C4-2B (cell line): ENCODE results near the gene LRRC4.

Experiments used
- ZFX ChIP-seq: fragments of 450-650 bp; IDR thresholded peaks from 2 replicates; pipeline ENCODE4 v1.6.1; 2017
- TF ChIP-seq, protein P1 (sequence below): fragments of 450-650 bp; conservative IDR thresholded peaks from 2 replicates; pipeline ENCODE4 v1.5.1; 2017; ENCODE audit warnings: mild to moderate bottlenecking

- TF ChIP-seq, protein P1, sequence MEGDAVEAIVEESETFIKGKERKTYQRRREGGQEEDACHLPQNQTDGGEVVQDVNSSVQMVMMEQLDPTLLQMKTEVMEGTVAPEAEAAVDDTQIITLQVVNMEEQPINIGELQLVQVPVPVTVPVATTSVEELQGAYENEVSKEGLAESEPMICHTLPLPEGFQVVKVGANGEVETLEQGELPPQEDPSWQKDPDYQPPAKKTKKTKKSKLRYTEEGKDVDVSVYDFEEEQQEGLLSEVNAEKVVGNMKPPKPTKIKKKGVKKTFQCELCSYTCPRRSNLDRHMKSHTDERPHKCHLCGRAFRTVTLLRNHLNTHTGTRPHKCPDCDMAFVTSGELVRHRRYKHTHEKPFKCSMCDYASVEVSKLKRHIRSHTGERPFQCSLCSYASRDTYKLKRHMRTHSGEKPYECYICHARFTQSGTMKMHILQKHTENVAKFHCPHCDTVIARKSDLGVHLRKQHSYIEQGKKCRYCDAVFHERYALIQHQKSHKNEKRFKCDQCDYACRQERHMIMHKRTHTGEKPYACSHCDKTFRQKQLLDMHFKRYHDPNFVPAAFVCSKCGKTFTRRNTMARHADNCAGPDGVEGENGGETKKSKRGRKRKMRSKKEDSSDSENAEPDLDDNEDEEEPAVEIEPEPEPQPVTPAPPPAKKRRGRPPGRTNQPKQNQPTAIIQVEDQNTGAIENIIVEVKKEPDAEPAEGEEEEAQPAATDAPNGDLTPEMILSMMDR, result no peak
- TF ChIP-seq ZFX, result no peak
Observed at GRCh38 chr7:128080169-128080568, 48.9 kb upstream of the LRRC4 start.
